ENCODE data around the gene PCNX1.

DNA sequence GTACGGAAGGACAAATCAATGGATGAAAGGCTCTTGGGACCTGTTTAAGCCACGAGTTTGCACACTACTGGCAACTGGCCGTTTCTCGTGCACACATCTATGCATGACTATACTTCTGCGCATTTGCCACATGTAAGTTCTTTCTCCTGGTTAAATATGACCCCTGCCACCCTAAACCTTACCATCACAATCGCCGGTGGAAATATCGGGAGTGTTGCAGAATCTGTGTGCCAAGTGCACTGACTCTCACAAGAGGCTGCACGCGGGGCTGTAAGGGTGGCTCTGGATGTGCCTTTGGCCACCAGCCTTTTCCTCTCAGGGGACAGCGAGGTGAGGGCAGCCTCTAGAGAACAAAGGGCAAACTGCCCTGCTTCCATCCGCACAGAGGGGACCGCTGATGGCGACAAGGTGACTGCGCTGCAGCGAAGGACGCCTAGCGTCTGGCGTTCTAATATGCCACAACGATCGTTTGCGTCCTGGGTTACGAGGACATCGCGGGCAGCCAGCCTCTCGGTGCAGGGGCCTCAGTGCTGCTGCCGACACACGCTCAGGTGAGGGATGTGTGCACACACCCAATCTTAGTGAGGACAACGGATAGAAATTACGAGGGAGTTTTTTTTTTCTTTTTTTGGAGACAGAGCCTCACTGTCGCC, 232.2 kb downstream of the PCNX1 start:
- TF ChIP-seq POLR2A (IDR thresholded peaks at IDR 0.05) (no peak), CTCF (IDR thresholded peaks at IDR 0.05) (peak in 2 of 5 experiments; percentile 0 to 11), EP300 (IDR thresholded peaks at IDR 0.05) (no peak)

Data from tibial nerve (tissue), 4 donors.